ENCODE results near the gene SERGEF. TPM values are rescaled to one million over a fixed set of nuclear protein-coding genes. Genes with fewer than 3 reads are reported as not detected.

Gene SERGEF
- total and polyA plus RNA-seq, 10 of the 15 experiments (the other 5 are each of a cell fraction or from before 2014, with no cell fraction given) = 14.6 to 27.8 (median 22.4) TPM

GRCh38 chr11:17974246-17974645 is 38.6 kb downstream of the SERGEF start:
- Histone ChIP-seq H4K20me1 (ENCODE audit: control insufficient read depth, insufficient read depth) (0 out of 2 replicates have a peak, but pooled peaks cover 3% of the 10 kb centered on the region), H3K4me3 (no peak overlapping the region), H3K4me2 (ENCODE audit: control insufficient read depth, insufficient read depth) (no peak overlapping the region), H3K27me3 (replicated peaks in 1 of 2; ENCODE audit: control insufficient read depth in 2 of 2, insufficient read depth in 2 of 2, low read length in 1 of 2) (no peaks in the 10 kb centered on the region), H3K79me2 (ENCODE audit: control insufficient read depth, insufficient read depth, low read length) (no peaks in the 10 kb centered on the region), H3K36me3 (ENCODE audit: control insufficient read depth in 2 of 2, insufficient read depth in 2 of 2, low read length in 1 of 2) (peaks cover 0 to 11% of the 10 kb centered on the region in 2 experiments; a peak in 2 of 4 replicates), H3K9me3 (replicated peaks; ENCODE audit: control insufficient read depth, insufficient read depth, low read length) (no peaks in the 10 kb centered on the region), H3K9ac (ENCODE audit: control insufficient read depth, insufficient read depth, low read length) (no peak overlapping the region), H2AFZ (ENCODE audit: control insufficient read depth, low read depth, low read length) (no peak overlapping the region), H3K27ac (ENCODE audit: control insufficient read depth, insufficient read depth) (no peak overlapping the region), H3K4me1 (ENCODE audit: control insufficient read depth, insufficient read depth, low read length) (no peaks in the 10 kb centered on the region)
- CTCF ChIA-PET = interaction anchor here (1.2 to 14.0 kb wide), 2 partner anchors 215 to 242 kb away, joined by 6 to 268 read pairs; partner anchors contain the start of gene KCNC1
- BruUV-seq (replicated peaks) = no TSS peak
- SMC1A ChIA-PET (ENCODE audit: uncharacterized antibody, unreplicated experiment) = interaction anchor here (3.5 kb wide), 1 partner anchor 243 kb away, joined by 14 read pairs; no protein-coding TSS in a partner anchor
- POLR2A ChIA-PET = no interaction called here
- FAIRE-seq (no peak), DNase-seq (ENCODE audit: low read depth, low spot score) (no peak), ATAC-seq (no peak)
- in situ Hi-C loops (cut with MboI) = no loop called here
- intact Hi-C loops (cut with micrococcal nuclease; ENCODE audit: unreplicated experiment) = no loop called here
- RAD21 ChIA-PET (ENCODE audit: unreplicated experiment) = interaction anchor here (2.0 kb wide), 1 partner anchor 243 kb away, joined by 16 read pairs; no protein-coding TSS in a partner anchor
- TF ChIP-seq YBX1 (IDR thresholded peaks at IDR 0.05) = no peak
- no peak for TF ChIP-seq CBFB (IDR thresholded peaks at IDR 0.05; ENCODE audit: low read depth)
- no peak for TF ChIP-seq POLR2AphosphoS5 (IDR thresholded peaks at IDR 0.05; ENCODE audit: low read length)
- TF ChIP-seq NR2F1 (conservative IDR thresholded peaks at IDR 0.05) = no peak
- TF ChIP-seq E2F8 (IDR thresholded peaks at IDR 0.05; ENCODE audit: low read depth, partially characterized antibody) = no peak
- TF ChIP-seq ZNF24 (IDR thresholded peaks at IDR 0.05) = no peak
- TF ChIP-seq BHLHE40 (IDR thresholded peaks at IDR 0.05; ENCODE audit: borderline replicate concordance in 1 of 2, low read depth in 2 of 2, low read length in 1 of 2) = no peak
- TF ChIP-seq BCL3 (IDR thresholded peaks at IDR 0.05; ENCODE audit: borderline replicate concordance, insufficient read depth, low read depth, low read length, poor library complexity, severe bottlenecking) = no peak
- no peak for TF ChIP-seq ZBTB11 (CRISPR knock-in tag; IDR thresholded peaks at IDR 0.05)
- TF ChIP-seq CUX1 (IDR thresholded peaks at IDR 0.05; ENCODE audit: insufficient replicate concordance, low read depth, low read length) = no peak
- no peak for TF ChIP-seq LARP7 (IDR thresholded peaks at IDR 0.05)
